Muscle of back (tissue), 11 donors: ENCODE measurements around the gene BDKRB2. TPM values are rescaled to one million over a fixed set of nuclear protein-coding genes. Genes with fewer than 3 reads are reported as not detected.

ENCODE experiments used
- DNase-seq, 3 donors: peaks; one replicate each; pipeline versions ENCODE4 v3.0.0 to v3.0.0-alpha.2; 2013
- polyA plus RNA-seq, 10 donors: library from polyadenylated mRNA; unstranded; fragments of 120-200 nt; gene quantifications; one replicate each; pipeline ENCODE4 v1.2.1, GENCODE V29; 2013; ENCODE audit not compliant: insufficient read length in 10 of 10

BDKRB2 gene
- polyA plus RNA-seq, 10 donors = 1.8 to 7.2 (median 3.6) TPM

- peak in 1 of 3 donors; percentile 71 for DNase-seq
Observed at GRCh38 chr14:96249029-96249428, 44.4 kb downstream of the BDKRB2 start.

DNA sequence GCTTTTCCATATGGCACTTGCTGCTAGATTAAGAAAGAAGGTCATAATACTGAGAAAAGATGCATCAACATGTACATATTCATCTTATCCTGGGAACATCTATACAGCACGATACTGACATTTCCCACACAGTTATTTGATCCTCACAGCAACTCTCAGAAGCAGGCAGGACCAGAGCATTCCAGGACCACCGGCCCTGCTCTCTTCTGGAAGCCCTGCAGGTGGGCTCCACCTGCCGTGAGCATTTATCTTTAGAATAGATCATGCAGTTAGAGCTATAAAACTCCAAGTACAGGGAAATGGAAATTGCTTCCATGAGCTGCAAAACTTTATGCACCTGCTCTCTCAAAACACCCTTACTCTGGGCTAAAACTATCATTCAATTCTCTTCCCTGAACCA is 45.8 kb downstream of the BDKRB2 start:
- no peak for DNase-seq

- no peak for DNase-seq
Observed at GRCh38 chr14:96251656-96252155, 47.1 kb downstream of the BDKRB2 start.

DNA sequence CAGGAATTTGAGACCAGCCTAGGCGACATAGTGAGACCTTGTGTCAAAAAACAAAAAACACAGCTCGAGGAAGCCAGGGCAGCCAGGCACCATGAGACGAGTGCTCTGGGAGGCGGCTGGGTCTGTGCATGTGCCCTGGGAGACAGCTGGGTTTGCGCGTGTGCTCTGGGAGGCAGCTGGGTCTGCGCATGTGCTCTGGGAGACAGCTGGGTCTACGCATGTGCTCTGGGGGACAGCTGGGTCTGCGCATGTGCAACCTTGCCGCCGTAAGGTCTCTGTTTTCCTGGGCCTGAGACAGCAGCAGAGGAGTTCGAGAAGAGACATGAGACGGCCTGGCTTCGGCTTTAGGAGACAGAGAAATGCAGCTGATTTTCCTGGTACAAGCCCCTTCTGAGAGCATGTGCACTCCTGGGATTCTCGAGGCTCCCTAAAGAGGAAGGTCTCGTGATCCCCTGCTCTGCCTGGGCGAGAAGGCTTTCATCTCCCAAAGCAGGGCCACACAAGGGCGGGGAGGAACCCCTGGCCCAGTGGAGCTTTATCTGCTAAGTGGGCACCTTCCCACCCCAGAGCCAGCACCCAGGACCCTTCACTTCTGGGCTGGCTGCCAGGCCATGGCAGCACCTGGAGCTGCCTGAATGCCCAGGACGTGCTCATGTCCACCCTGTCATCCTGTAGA is 47.8 kb downstream of the BDKRB2 start:
- DNase-seq = no peak

DNA sequence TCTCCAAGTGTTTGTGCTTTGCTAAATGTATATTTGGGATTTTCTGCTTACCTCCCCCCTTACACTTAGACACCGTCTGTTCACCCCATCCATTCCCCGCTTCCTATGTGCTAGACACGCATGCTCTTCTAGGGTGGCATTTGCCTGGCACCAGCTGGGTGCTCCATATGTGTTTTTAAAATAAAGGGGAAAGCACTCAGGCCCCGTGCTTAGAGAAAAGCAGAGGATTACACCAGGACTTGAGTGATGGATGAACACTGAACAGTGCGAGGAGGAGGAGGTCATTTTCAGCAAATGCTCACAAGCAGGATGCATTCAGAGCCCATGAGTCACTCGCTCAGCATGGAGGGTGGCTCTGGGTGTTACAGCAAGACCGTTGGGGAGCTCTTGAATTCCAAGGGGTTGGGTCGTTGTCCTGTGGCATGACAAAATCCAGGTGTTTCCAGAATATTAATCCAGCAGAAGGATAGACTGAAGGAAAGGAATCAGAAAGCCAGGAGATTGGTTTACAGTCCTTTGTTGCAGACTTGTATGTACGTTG is 48.4 kb downstream of the BDKRB2 start:
- DNase-seq = peak in 1 of 3 donors; percentile 90

DNA sequence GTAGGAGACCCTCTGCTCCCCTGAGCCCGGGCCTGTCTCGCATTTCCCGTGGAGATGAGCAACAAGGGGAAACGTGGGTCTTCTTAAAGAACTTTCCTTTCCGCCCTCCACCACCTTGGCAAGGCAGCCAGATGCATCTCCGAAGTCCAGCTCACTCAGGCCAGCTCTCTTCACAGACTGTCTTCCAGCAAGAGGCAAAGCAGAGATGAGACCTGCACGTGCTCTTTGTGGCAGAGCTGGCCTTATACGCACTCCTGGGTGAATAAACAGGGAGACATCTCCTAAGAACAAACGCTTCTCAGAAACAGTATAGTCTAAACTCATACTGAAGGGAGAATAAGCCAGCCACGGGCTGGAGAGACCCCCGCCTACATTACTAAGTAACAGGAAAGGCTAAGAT is 50.0 kb downstream of the BDKRB2 start:
- DNase-seq = no peak

DNA sequence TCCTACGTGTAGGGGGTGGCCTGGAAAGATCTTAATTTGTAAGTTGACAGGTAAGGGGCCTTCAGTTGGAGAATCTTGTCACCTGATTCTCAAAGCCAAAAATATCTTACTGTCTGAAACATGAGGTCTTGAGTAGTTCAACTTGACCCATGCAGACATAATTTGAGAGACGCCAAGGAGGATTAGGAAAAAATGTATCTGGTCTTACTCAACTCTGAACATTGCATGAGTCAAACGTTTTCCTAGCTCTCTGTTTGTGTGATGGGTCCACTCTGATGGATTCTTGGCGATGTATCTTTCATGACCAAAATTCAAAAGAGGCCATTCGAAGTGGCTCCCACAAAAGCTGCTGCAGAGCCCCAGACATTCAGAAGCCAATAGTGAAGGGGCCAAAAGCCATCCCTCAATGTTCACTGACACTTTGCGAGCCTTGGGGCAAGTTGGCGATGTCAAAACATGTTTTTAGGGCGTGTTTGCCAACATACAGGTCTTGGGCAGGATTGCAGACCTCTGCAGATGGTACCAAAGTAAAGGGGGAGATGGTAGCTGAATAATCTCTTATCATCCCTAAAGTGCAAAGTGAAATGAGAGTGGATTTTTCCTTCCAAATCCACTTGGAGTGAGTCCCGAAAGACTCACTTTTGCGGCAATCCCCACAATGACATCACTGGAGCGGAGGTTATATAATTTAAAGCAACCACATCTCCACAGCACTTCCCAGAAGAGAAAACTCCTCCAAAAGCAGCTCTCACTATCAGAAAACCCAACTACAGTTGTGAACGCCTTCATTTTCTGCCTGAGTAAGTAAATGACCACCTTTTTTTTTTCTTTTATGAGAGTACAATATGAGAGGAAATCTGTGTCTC is 51.1 kb downstream of the BDKRB2 start, which contains the start of gene BDKRB1:
BDKRB1 (plus strand) TSS at position 710 of the 866 bp plus-strand sequence. CDS start 7,473 bp downstream, outside the sequence.
- peak in 1 of 3 donors; percentile 87 for DNase-seq

DNA sequence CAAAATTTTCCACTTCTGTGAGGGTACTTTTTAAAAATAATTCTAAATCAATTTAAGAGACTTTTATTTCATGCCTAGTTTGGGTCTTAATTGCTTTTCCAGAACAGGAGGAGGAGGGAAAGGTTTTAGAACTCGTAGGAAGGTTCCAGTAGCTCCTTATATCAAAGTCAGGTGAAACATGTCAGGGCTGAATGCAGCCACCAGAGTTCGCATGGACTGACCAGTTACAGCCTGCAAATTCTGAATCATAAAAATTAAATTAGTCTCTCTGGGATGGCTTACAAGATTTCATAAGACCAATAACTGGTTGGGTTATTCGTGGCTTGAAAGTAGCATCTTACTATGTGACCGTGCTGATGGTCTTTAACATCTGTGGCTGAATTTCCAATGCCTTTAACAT is 51.8 kb downstream of the BDKRB2 start:
- no peak for DNase-seq

DNA sequence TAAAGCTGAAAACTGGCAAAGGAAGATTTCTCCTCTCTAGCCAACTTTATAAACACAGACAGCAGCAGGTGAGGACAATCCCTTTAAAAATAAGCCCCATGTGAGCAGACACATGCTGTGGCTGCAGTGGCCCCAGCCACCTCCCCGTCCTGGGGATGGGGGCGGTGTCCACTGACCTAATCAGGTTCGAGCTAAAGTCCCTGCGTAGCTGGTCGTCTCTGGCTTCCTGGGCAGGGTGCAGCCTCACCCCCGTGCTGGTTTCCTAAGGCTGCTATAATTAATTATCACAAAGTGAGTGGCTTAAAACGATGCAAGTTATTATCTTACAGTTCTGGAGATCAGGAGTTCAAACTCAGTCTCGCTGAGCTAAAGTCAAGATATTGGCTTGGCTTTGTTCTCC is 52.4 kb downstream of the BDKRB2 start:
- no peak for DNase-seq

- no peak for DNase-seq
Observed at GRCh38 chr14:96257900-96258299, 53.3 kb downstream of the BDKRB2 start.

DNA sequence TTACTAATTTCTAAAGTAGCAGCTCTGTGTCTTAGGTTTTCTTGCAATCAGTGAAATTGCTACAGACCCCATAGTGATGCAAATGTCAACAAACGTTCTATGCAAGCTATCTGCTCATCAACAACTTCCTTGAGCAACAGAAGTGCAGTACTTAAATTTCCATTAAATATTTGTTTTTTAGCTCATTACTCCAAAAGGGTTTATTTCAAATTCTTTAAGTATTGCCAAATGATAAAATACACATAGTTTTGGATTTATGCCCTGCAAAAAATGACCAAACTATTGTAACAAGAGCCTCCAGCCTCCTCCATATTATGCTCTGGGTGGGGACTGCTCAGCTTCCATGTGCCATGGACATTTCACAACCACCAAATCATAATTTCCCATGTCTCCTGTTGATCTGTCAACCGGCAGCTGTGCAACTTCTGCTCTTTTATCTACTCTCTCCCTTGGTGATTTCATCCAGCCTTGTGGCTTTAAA is 55.7 kb downstream of the BDKRB2 start:
- DNase-seq = no peak

DNA sequence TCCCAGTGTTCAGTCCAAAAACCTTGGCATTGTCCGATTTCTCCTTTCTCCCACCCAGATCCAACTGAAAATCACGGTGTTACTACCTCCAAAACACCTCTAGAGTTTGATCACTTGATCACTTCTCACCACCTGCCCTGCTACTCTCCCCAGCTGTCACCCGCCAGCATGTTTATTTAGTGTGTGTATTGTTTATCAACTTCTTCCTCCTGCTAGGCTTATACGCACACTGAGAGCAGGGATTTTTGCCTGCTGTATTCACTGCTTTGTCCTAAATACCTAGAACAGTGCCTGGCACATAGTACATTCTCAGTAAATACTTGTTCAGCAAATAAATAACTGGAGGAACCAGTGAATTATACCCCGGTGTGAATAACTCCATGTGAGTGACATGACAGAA is 56.4 kb downstream of the BDKRB2 start:
- DNase-seq = no peak

- DNase-seq = no peak
Observed at GRCh38 chr14:96261772-96262655, 57.4 kb downstream of the BDKRB2 start.

- no peak for DNase-seq
Observed at GRCh38 chr14:96263347-96264199, 58.9 kb downstream of the BDKRB2 start.

DNA sequence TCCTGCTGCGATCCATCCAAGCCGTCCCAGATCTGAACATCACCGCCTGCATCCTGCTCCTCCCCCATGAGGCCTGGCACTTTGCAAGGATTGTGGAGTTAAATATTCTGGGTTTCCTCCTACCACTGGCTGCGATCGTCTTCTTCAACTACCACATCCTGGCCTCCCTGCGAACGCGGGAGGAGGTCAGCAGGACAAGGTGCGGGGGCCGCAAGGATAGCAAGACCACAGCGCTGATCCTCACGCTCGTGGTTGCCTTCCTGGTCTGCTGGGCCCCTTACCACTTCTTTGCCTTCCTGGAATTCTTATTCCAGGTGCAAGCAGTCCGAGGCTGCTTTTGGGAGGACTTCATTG is 59.5 kb downstream of the BDKRB2 start:
- DNase-seq = no peak

GRCh38 chr14:96264853-96265252 is 60.2 kb downstream of the BDKRB2 start:
- DNase-seq = no peak

DNA sequence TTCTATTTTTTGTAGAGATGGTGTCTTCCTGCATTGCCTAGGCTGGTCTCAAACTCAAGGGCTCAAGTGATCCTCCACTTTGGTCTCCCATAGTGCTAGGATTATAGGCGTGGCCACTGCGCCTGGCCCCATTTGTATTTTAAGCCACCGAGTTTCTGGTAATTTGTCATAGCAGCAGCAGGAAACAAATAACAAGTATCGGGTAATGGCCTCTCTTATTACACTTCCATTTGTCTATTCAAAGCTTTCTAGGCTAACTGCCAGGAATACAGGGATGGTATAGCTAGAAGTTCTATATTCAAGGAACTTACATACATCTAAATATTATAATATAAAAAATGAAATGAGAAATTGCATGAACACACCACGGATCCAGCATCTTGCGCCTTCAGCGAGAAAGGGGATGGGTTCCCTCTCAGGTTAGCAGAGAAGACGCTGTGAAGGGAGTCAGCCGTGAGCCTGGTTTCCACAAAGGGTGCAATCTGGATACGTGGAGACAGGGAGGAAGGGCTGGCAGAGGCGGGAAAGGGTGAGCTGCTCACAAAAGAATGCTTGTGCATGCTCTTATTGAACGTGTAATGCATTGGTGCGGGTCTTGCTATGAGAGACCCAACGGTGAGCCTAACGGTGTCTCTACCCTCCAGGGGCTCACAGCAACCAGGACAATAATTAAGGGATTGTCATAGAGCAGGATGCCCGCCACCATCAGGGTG is 60.9 kb downstream of the BDKRB2 start:
- DNase-seq = peak in 1 of 3 donors; percentile 51

- peak; percentile 61 to 80 (median 78) for DNase-seq
Observed at GRCh38 chr14:96267336-96267735, 62.7 kb downstream of the BDKRB2 start.

DNA sequence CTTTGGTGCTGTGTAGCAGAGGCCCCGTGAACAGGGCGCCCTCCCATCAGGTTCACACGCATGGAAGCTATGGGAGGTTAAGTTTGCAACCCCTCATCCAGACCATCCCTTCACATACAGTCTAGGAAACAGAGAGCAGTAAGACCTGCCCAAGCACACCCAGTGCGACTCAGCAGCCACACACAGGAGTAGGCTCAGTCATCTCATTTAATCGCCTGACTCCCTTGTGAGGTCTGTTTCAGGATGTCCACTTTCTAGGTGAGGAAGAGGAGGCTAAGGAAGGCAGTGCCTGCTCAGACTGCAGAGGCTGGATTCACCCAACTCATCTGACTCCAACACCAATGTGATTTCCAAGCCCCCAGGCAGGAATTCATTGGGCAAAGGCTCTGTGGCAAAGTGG is 63.3 kb downstream of the BDKRB2 start:
- no peak for DNase-seq
